ENCODE measurements around the gene TIAM1.

GRCh38 chr21:31164713-31165694 lies 179.1 kb downstream of the TIAM1 start:
- TF ChIP-seq CTCF (IDR thresholded peaks at IDR 0.05 in 4 of 5, conservative IDR thresholded peaks at IDR 0.05 in 1 of 5) (no peak), POLR2A (IDR thresholded peaks at IDR 0.05) (no peak)

All from gastrocnemius medialis (tissue), 4 donors.